IPS DF 19.7 (cell line): ENCODE results near the gene MYH14.
A peak's percentile ranks its signal among the peaks of the same experiment; 100 is the strongest.

Experiments used
- DNase-seq: peaks from one replicate; pipeline ENCODE4 v3.0.0-alpha.2; 2013; ENCODE audit warnings: low read depth, low spot score

MYH14 gene

DNA sequence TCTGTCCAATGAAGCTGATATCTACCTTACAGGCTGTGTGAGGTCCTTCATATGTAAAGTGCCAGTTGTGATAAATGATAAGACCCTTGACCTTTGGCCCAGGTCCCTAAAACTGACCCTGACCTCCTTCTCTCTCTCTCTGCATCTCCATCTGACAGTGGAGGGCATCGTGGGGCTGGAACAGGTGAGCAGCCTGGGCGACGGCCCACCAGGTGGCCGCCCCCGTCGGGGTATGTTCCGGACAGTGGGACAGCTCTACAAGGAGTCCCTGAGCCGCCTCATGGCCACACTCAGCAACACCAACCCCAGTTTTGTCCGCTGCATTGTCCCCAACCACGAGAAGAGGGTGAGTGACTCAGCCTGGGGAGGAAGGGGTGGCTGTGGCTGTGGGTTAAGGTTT is 53.7 kb downstream of the MYH14 start:
- no peak for DNase-seq

- DNase-seq: no peak
Observed at GRCh38 chr19:50258918-50259372, 55.5 kb downstream of the MYH14 start.

GRCh38 chr19:50261446-50261970 is 58.1 kb downstream of the MYH14 start:
- no peak for DNase-seq

- no peak for DNase-seq
Observed at GRCh38 chr19:50263176-50263575, 59.8 kb downstream of the MYH14 start.

GRCh38 chr19:50264483-50265186 is 61.2 kb downstream of the MYH14 start:
- no peak for DNase-seq

DNA sequence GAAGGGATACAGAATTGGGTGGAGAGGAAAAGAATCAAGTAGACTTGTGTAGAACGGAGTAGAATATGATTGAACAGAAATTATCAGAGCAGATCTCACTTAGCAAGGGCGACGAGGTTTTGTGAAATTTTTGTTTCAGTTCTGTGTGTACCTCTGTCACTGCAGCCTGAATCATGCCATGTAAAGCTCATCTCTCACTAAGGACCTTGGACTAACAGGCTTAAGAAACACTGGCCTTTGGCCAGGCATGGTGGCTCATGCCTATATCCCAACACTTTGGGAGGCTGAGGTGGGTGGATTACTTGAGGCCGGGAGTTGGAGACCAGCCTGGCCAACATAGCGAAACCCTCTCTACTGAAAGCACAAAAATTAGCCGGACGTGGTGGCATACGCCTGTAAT is 62.6 kb downstream of the MYH14 start:
- no peak for DNase-seq

- DNase-seq: peak; percentile 28
Observed at GRCh38 chr19:50266896-50267295, 63.5 kb downstream of the MYH14 start.

DNA sequence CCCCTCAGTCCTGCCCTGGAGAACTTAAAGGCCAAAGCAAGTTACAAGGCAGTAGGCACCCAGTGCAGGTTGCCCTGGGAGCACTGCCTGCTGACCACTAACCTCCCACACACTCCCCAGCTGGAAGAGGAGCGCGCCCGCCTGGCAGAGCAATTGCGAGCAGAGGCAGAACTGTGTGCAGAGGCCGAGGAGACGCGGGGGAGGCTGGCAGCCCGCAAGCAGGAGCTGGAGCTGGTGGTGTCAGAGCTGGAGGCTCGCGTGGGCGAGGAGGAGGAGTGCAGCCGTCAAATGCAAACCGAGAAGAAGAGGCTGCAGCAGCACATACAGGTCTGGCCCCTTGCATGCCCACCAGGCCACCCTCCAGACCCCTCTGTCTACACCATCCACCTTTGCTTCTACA is 64.6 kb downstream of the MYH14 start:
- DNase-seq: no peak

DNA sequence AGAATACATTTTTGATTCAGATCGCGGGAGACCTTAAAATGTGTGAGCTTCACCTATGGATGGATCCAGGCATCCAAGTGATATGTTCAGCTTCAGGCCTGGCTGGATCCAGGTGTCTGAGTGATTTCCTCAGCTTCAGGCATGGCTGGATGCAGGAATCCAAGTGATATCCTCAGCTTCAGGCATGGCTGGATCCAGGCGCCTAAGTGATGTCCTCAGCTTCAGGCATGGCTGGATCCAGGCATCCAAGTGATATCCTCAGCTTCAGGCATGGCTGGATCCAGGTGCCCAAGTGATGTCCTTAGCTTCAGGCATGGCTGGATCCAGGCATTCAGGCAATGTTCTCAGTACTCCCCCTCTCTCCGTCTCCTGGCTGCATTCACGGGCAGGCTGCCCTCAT is 65.1 kb downstream of the MYH14 start:
- DNase-seq: no peak

GRCh38 chr19:50269653-50270052 is 66.2 kb downstream of the MYH14 start:
- DNase-seq: no peak

DNA sequence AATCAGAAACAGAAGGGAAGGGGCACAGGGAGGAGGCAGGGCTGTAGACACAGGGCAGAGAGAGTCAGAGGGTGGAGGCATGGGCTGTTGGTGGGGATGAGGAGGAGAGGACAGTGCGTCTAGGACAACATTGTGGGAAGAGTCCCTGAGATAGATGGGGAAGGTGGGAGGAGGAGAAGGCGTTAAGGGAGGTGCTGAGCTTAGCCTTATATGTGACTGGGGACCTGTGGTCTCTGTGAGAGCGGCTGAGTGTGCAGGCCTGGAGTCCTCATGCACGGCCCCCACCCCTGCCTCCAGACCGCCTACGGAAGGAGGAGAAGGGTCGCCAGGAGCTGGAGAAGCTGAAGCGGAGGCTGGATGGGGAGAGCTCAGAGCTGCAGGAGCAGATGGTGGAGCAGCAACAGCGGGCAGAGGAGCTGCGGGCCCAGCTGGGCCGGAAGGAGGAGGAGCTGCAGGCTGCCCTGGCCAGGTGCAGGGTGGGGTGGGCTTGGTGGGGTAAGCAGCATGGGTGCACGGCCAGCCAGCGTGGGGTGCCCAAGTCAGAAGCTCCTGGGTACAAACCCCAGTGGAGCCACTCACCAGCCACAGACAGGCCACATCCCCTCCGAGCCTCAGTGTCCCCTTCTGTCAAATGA is 69.0 kb downstream of the MYH14 start:
- DNase-seq: no peak

DNA sequence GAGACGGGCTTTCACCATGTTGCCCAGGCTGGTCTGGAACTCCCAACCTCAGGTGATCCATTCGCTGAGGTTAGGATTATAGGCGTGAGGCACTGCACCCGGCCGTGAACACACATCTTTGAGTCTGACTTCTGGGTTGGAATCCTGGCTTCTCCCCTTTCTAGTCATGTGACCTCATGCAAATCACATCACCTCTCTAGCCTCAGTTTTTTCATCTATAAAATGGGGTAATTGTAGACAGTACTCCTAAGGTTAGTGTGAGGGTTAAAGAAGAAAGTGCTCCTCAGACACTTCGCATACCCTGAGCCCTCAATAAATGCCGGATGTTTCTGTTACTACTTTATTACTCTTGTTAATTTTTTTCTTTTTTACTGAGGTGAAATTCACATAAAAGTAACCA is 70.4 kb downstream of the MYH14 start:
- DNase-seq: no peak

GRCh38 chr19:50275577-50276368 is 72.4 kb downstream of the MYH14 start:
- no peak for DNase-seq

DNA sequence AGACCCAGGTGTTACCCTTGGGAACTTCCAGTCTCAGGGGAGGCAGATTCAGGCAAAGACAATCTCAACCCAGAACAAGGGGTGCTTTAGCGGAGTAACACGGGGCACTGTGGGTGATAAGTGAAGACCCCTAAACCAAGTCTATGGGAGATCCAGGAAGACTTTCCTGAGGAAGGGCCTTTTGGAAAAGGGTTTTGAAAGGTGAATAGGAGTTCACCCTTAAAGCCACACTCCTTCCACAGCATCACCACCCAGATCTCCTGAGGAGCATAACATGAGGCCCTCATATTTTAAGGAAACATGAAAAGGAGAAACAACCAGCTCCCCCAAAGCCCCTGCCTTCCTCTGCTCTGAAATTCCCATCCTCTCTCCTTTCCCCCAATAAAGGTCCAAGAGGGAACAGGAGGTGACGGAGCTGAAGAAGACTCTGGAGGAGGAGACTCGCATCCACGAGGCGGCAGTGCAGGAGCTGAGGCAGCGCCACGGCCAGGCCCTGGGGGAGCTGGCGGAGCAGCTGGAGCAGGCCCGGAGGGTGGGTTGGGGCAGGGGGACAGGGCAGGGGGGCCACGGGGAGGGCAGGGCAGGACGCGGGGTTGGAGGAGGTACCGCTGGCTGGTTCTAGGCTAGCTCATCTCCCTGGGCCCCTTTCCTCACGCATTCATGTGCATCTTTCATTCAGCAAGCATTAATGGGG is 73.1 kb downstream of the MYH14 start:
- DNase-seq: no peak

GRCh38 chr19:50277966-50278580 is 74.7 kb downstream of the MYH14 start:
- DNase-seq: no peak

- DNase-seq: no peak
Observed at GRCh38 chr19:50280074-50280473, 76.7 kb downstream of the MYH14 start.

- DNase-seq: no peak
Observed at GRCh38 chr19:50280983-50281382, 77.6 kb downstream of the MYH14 start.

GRCh38 chr19:50281491-50281890 is 78.1 kb downstream of the MYH14 start:
- DNase-seq: no peak

DNA sequence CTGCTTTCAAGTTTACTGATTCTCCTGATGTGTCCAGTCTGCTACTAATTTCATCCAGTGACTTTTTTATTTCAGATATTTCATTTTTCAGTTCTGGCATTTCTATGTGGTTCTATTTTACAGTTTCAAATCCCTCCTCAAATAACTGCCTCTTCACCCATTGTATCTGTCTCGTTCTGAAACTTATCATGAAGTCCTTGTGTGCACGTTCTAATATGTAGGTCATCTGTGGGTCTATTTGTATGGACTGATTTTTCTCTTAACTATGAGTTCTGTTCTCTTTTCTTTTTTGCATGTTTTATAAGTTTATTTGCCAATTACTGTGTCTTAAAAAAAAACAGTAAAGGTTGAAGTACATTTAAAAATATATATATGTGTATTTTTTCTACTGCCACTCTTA is 82.4 kb downstream of the MYH14 start:
- DNase-seq: no peak

GRCh38 chr19:50286443-50286842 is 83.0 kb downstream of the MYH14 start:
- no peak for DNase-seq

DNA sequence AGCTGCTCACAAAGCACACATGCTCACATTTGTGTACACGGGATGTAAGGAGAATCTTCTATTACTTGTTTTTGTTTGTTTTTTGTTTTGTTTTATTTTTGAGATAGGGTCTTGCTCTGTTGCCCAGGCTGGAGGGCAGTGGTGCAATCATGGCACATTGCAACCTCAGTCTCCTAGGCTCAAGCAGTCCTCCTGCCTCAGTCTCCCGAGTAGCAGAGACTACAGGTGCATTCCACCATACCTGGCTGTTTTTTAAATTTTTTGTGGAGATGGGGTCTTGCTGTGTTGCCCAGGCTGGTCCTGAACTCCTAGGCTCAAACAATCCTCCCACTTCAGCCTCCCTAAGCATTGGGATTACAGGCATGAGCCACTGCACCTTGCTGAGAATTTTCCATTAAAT is 83.9 kb downstream of the MYH14 start:
- no peak for DNase-seq
